ENCODE measurements around the gene RBM33. TPM values are rescaled to one million over a fixed set of nuclear protein-coding genes. Genes with fewer than 3 reads are reported as not detected.

RBM33 gene
- total RNA-seq, 8 experiments from 2014 or later = 13.3 to 52.0 (median 29.3) TPM

DNA sequence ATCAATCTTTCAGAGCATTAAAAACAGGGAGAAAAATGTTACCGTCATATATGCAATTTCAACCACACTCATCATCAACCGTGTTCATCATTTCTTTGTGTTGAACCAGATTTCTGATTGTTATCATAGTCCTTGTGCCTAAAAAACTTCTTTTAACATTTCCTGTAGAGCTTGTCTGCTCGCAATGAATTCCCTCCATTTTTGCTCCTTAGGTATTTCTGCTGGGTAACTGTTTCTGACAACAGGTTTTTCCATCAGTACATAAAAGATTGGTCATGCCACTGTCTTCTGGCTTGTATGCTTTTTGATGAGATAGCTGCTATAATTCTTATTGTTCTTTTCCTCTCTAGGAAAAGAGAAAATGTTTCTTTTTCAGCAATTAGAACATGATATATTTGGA, 8.6 kb upstream of the RBM33 start:
- in situ Hi-C loops (cut with MboI; ENCODE audit: low pct_unique_long_range_greater_than_20kb in 2 of 9, low sequenced_read_pairs in 9 of 9, unreplicated experiment in 9 of 9) = no loop called here
- WGBS, 10 experiments = 67 to 100% (median 87%) methylated on average over 2 to 3 of the region's 3 CpGs
- Histone ChIP-seq H3K4me1 (replicated peaks in 1 of 2) (no peaks in the 10 kb centered on the region), H3K27ac (no peak overlapping the region), H3K4me3 (no peak overlapping the region)
- no peak for ATAC-seq (replicated peaks in 6 of 8)

GRCh38 chr7:155637155-155637554, 7.3 kb upstream of the RBM33 start:
- no peaks in the 10 kb centered on the region for H3K4me1 ChIP-seq (replicated peaks in 1 of 2)
- H3K4me3 ChIP-seq = no peak overlapping the region
- H3K27ac ChIP-seq = no peak overlapping the region
- 72 to 100% (median 85%) methylated on average over 1 to 4 of the region's 4 CpGs for WGBS, 10 experiments
- in situ Hi-C loops (cut with MboI; ENCODE audit: low pct_unique_long_range_greater_than_20kb in 2 of 9, low sequenced_read_pairs in 9 of 9, unreplicated experiment in 9 of 9) = no loop called here
- ATAC-seq (replicated peaks in 6 of 8) = no peak

GRCh38 chr7:155638366-155638765, 6.1 kb upstream of the RBM33 start:
- Histone ChIP-seq H3K4me3 (no peak overlapping the region), H3K27ac (no peak overlapping the region), H3K4me1 (replicated peaks in 1 of 2) (peaks cover 0 to 4% of the 10 kb centered on the region in 2 donors)
- no peak for ATAC-seq (replicated peaks in 6 of 8)
- 74 to 95% (median 91%) methylated on average over 2 to 6 of the region's 6 CpGs for WGBS, 10 experiments
- in situ Hi-C loops (cut with MboI; ENCODE audit: low pct_unique_long_range_greater_than_20kb in 2 of 9, low sequenced_read_pairs in 9 of 9, unreplicated experiment in 9 of 9) = no loop called here

DNA sequence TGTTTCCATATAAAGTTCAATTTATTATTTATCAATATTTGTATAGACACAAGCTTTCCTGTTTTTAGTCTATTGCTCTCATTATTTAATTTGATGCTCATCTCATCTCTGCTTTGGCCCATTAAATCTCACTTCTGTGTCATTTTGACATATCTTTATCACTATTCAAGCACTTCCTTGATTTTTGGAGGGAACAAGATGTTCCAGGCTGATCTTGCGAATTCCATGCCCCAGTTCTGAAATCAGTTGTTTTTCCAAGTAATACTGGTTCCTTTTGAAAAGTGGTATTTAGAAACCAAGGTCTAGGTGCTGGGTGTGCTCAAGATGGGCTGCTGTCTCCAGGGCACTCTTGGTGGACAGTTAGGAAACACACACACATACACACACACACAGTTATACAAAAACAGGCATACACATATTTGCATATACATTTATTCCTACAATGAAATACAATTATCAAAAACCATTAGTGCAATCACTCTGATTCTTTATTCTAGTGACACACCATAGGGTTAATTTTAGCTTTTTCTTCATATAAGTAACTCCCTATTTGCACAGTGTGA, 4.4 kb upstream of the RBM33 start:
- H3K4me1 ChIP-seq (replicated peaks in 1 of 2) = peaks cover 0 to 4% of the 10 kb centered on the region in 2 donors
- ATAC-seq (replicated peaks in 6 of 8) = no peak
- 86 to 100% (median 100%) methylated on average over 1 of the region's 1 CpG; no CpG with 5 or more reads in 1 of the 10 experiments for WGBS, 10 experiments
- no peak overlapping the region for H3K4me3 ChIP-seq
- in situ Hi-C loops (cut with MboI; ENCODE audit: low pct_unique_long_range_greater_than_20kb in 2 of 9, low sequenced_read_pairs in 9 of 9, unreplicated experiment in 9 of 9) = no loop called here
- no peak overlapping the region for H3K27ac ChIP-seq

- no peak overlapping the region for H3K27ac ChIP-seq
- in situ Hi-C loops (cut with MboI; ENCODE audit: low pct_unique_long_range_greater_than_20kb in 2 of 9, low sequenced_read_pairs in 9 of 9, unreplicated experiment in 9 of 9) = no loop called here
- WGBS, 10 experiments = 83 to 100% (median 100%) methylated on average over 1 to 4 of the region's 4 CpGs; no CpG with 5 or more reads in 4 of the 10 experiments
Measured at GRCh38 chr7:155640629-155641028, 3.8 kb upstream of the RBM33 start.

GRCh38 chr7:155643804-155644177, 670 bp upstream of the RBM33 start:
- peak overlapping the region; percentile 99 to 100 for H3K27ac ChIP-seq
- in situ Hi-C loops (cut with MboI; ENCODE audit: low pct_unique_long_range_greater_than_20kb in 2 of 9, low sequenced_read_pairs in 9 of 9, unreplicated experiment in 9 of 9) = no loop called here
- 0 to 2% (median 0%) methylated on average over 1 to 9 of the region's 32 CpGs; no CpG with 5 or more reads in 6 of the 10 experiments for WGBS, 10 experiments
- ATAC-seq (replicated peaks in 6 of 8) = peak in 4 of 8 experiments; percentile 37 to 54 (median 45)
- peak overlapping the region; percentile 54 to 100 (median 70) for H3K4me3 ChIP-seq
- peaks cover 9 to 12% of the 10 kb centered on the region in 2 donors for H3K4me1 ChIP-seq (replicated peaks in 1 of 2)

More at GRCh38 chr7:155640629-155641028, 3.8 kb upstream of the RBM33 start:
- Histone ChIP-seq H3K4me3 (no peak overlapping the region), H3K4me1 (replicated peaks in 1 of 2) (peaks cover under 1 to 4% of the 10 kb centered on the region in 2 donors)
- no peak for ATAC-seq (replicated peaks in 6 of 8)

- WGBS, 10 experiments = 0 to 1% (median 0%) methylated on average over 1 to 16 of the region's 22 CpGs; no CpG with 5 or more reads in 4 of the 10 experiments
- Histone ChIP-seq H3K27ac (peak overlapping the region; percentile 99 to 100), H3K4me1 (replicated peaks in 1 of 2) (peaks cover 9 to 12% of the 10 kb centered on the region in 2 donors), H3K4me3 (peak overlapping the region; percentile 54 to 100 (median 70))
- in situ Hi-C loops (cut with MboI; ENCODE audit: low pct_unique_long_range_greater_than_20kb in 2 of 9, low sequenced_read_pairs in 9 of 9, unreplicated experiment in 9 of 9) = no loop called here
- peak; percentile 7 to 41 (median 28) for ATAC-seq (replicated peaks in 6 of 8)
Measured at GRCh38 chr7:155644971-155645509, 579 bp downstream of the RBM33 start.

GRCh38 chr7:155645662-155646061, 1.2 kb downstream of the RBM33 start:
- Histone ChIP-seq H3K4me3 (peak overlapping the region; percentile 54 to 100 (median 70)), H3K4me1 (replicated peaks in 1 of 2) (peaks cover 9 to 12% of the 10 kb centered on the region in 2 donors), H3K27ac (no peak overlapping the region)
- 0 to 63% (median 24%) methylated on average over 2 to 7 of the region's 7 CpGs for WGBS, 10 experiments
- no peak for ATAC-seq (replicated peaks in 6 of 8)
- in situ Hi-C loops (cut with MboI; ENCODE audit: low pct_unique_long_range_greater_than_20kb in 2 of 9, low sequenced_read_pairs in 9 of 9, unreplicated experiment in 9 of 9) = no loop called here

DNA sequence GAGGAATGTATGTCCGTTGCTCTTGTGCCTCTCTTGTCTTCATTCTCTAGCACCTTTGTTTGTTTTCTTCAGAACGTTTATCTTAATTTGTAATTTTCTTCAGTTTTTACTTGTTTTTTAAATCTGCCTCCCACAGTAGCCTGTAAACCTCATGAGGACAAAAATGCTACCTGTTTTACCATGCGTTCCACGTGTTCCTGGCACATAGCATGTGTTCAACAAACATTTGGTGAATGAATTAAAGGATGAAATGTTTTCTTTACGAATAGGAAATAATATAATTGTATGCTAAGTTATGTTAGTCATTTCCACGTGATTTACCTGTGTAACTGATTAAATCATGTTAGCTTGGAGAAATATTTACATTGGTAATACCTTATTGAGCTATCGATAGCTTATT, 2.2 kb downstream of the RBM33 start:
- no peak overlapping the region for H3K27ac ChIP-seq
- no peak overlapping the region for H3K4me3 ChIP-seq
- no peak for ATAC-seq (replicated peaks in 6 of 8)
- H3K4me1 ChIP-seq (replicated peaks in 1 of 2) = peaks cover 9 to 12% of the 10 kb centered on the region in 2 donors
- in situ Hi-C loops (cut with MboI; ENCODE audit: low pct_unique_long_range_greater_than_20kb in 2 of 9, low sequenced_read_pairs in 9 of 9, unreplicated experiment in 9 of 9) = no loop called here
- WGBS, 10 experiments = 0 to 100% (median 83%) methylated on average over 1 to 7 of the region's 7 CpGs

GRCh38 chr7:155647302-155647701, 2.8 kb downstream of the RBM33 start:
- Histone ChIP-seq H3K27ac (no peak overlapping the region), H3K4me3 (no peak overlapping the region), H3K4me1 (replicated peaks in 1 of 2) (peaks cover 9 to 12% of the 10 kb centered on the region in 2 donors)
- 66 to 100% (median 80%) methylated on average over 2 to 4 of the region's 5 CpGs; no CpG with 5 or more reads in 3 of the 10 experiments for WGBS, 10 experiments
- no peak for ATAC-seq (replicated peaks in 6 of 8)
- in situ Hi-C loops (cut with MboI; ENCODE audit: low pct_unique_long_range_greater_than_20kb in 2 of 9, low sequenced_read_pairs in 9 of 9, unreplicated experiment in 9 of 9) = no loop called here

DNA sequence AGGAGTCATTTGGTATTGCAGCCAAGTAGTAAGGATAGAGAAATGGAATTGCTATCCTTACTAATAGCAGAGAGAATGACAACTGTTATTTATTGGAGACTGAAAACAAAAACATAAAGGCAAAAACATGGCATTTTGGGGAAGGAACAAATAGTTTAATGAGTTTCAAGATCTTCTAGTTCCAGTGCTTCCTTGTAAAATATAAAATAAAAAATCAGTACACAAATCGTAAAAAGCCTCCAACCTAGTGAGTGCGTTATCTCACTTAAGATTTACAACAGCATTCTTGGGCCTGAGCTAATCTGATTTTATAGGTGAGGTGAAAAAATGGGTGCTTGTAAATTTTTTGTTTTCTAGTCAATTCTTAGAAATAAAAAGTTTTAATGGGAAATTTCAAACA, 3.3 kb downstream of the RBM33 start:
- ATAC-seq (replicated peaks in 6 of 8) = no peak
- in situ Hi-C loops (cut with MboI; ENCODE audit: low pct_unique_long_range_greater_than_20kb in 2 of 9, low sequenced_read_pairs in 9 of 9, unreplicated experiment in 9 of 9) = no loop called here
- WGBS, 10 experiments = 91 to 100% (median 100%) methylated on average over 1 to 2 of the region's 2 CpGs; no CpG with 5 or more reads in 2 of the 10 experiments
- no peak overlapping the region for H3K4me3 ChIP-seq
- peaks cover 9 to 12% of the 10 kb centered on the region in 2 donors for H3K4me1 ChIP-seq (replicated peaks in 1 of 2)
- no peak overlapping the region for H3K27ac ChIP-seq

GRCh38 chr7:155648752-155649339, 4.4 kb downstream of the RBM33 start:
- H3K27ac ChIP-seq = no peak overlapping the region
- no peak overlapping the region for H3K4me3 ChIP-seq
- WGBS, 10 experiments = 71 to 96% (median 89%) methylated on average over 2 to 3 of the region's 3 CpGs
- ATAC-seq (replicated peaks in 6 of 8) = no peak
- H3K4me1 ChIP-seq (replicated peaks in 1 of 2) = peaks cover 8 to 9% of the 10 kb centered on the region in 2 donors
- in situ Hi-C loops (cut with MboI; ENCODE audit: low pct_unique_long_range_greater_than_20kb in 2 of 9, low sequenced_read_pairs in 9 of 9, unreplicated experiment in 9 of 9) = no loop called here

- Histone ChIP-seq H3K27ac (no peak overlapping the region), H3K4me1 (replicated peaks in 1 of 2) (peaks cover 8 to 9% of the 10 kb centered on the region in 2 donors), H3K4me3 (no peak overlapping the region)
- ATAC-seq (replicated peaks in 6 of 8) = no peak
- in situ Hi-C loops (cut with MboI; ENCODE audit: low pct_unique_long_range_greater_than_20kb in 2 of 9, low sequenced_read_pairs in 9 of 9, unreplicated experiment in 9 of 9) = no loop called here
- WGBS, 10 experiments = 80 to 100% (median 100%) methylated on average over 1 to 2 of the region's 2 CpGs; no CpG with 5 or more reads in 3 of the 10 experiments
Measured at GRCh38 chr7:155649588-155649987, 5.1 kb downstream of the RBM33 start.

Data from motor neuron (in vitro differentiated cells).